ENCODE data around the gene RPS14. TPM values are rescaled to one million over a fixed set of nuclear protein-coding genes. Genes with fewer than 3 reads are reported as not detected.

RPS14 gene
- polyA plus RNA-seq, 1 donor from 2014 or later = 3,490 TPM

- no peaks in the 10 kb centered on the region for H3F3A ChIP-seq (ENCODE audit: insufficient read depth, low read length, poor library complexity, severe bottlenecking)
- H3K27me3 ChIP-seq (ENCODE audit: insufficient read depth, low read depth, low read length) = no peaks in the 10 kb centered on the region
- no peaks in the 10 kb centered on the region for H3K9me3 ChIP-seq (ENCODE audit: low read length)
- H3K79me2 ChIP-seq (replicated peaks; ENCODE audit: insufficient read depth, low read length) = no peaks in the 10 kb centered on the region
- H3K4me3 ChIP-seq (ENCODE audit: low read length) = no peak overlapping the region
- no peaks in the 10 kb centered on the region for H3K36me3 ChIP-seq (ENCODE audit: insufficient read depth, low read length)
- H4K20me1 ChIP-seq (ENCODE audit: insufficient read depth) = no peaks in the 10 kb centered on the region
- H3K4me2 ChIP-seq (ENCODE audit: low read length) = no peak overlapping the region
- H3K27ac ChIP-seq (ENCODE audit: low read length) = no peak overlapping the region
- H3K9me2 ChIP-seq (ENCODE audit: insufficient read depth, low read length) = no peaks in the 10 kb centered on the region
- H2AFZ ChIP-seq (ENCODE audit: low read depth, low read length) = no peak overlapping the region
- no peak overlapping the region for H3K9ac ChIP-seq (ENCODE audit: low read length)
- no peak for TF ChIP-seq SMC3 (conservative IDR thresholded peaks at IDR 0.05; ENCODE audit: poor library complexity)
- no peak for TF ChIP-seq MXI1 (conservative IDR thresholded peaks at IDR 0.05; ENCODE audit: poor library complexity, severe bottlenecking)
- no peak for TF ChIP-seq RAD21 (conservative IDR thresholded peaks at IDR 0.05)
- no peak for TF ChIP-seq POLR2AphosphoS5 (IDR thresholded peaks at IDR 0.05)
- TF ChIP-seq EZH2 (IDR thresholded peaks at IDR 0.05; ENCODE audit: borderline replicate concordance, insufficient read depth, low read length, poor library complexity, severe bottlenecking) = no peak
- TF ChIP-seq, protein P1, sequence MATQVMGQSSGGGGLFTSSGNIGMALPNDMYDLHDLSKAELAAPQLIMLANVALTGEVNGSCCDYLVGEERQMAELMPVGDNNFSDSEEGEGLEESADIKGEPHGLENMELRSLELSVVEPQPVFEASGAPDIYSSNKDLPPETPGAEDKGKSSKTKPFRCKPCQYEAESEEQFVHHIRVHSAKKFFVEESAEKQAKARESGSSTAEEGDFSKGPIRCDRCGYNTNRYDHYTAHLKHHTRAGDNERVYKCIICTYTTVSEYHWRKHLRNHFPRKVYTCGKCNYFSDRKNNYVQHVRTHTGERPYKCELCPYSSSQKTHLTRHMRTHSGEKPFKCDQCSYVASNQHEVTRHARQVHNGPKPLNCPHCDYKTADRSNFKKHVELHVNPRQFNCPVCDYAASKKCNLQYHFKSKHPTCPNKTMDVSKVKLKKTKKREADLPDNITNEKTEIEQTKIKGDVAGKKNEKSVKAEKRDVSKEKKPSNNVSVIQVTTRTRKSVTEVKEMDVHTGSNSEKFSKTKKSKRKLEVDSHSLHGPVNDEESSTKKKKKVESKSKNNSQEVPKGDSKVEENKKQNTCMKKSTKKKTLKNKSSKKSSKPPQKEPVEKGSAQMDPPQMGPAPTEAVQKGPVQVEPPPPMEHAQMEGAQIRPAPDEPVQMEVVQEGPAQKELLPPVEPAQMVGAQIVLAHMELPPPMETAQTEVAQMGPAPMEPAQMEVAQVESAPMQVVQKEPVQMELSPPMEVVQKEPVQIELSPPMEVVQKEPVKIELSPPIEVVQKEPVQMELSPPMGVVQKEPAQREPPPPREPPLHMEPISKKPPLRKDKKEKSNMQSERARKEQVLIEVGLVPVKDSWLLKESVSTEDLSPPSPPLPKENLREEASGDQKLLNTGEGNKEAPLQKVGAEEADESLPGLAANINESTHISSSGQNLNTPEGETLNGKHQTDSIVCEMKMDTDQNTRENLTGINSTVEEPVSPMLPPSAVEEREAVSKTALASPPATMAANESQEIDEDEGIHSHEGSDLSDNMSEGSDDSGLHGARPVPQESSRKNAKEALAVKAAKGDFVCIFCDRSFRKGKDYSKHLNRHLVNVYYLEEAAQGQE (IDR thresholded peaks at IDR 0.05; ENCODE audit: borderline replicate concordance) = no peak
- TF ChIP-seq EP300 (conservative IDR thresholded peaks at IDR 0.05; ENCODE audit: poor library complexity, severe bottlenecking) = no peak
- TF ChIP-seq TAF1 (IDR thresholded peaks at IDR 0.05; ENCODE audit: low read depth) = no peak
- TF ChIP-seq, protein P2, sequence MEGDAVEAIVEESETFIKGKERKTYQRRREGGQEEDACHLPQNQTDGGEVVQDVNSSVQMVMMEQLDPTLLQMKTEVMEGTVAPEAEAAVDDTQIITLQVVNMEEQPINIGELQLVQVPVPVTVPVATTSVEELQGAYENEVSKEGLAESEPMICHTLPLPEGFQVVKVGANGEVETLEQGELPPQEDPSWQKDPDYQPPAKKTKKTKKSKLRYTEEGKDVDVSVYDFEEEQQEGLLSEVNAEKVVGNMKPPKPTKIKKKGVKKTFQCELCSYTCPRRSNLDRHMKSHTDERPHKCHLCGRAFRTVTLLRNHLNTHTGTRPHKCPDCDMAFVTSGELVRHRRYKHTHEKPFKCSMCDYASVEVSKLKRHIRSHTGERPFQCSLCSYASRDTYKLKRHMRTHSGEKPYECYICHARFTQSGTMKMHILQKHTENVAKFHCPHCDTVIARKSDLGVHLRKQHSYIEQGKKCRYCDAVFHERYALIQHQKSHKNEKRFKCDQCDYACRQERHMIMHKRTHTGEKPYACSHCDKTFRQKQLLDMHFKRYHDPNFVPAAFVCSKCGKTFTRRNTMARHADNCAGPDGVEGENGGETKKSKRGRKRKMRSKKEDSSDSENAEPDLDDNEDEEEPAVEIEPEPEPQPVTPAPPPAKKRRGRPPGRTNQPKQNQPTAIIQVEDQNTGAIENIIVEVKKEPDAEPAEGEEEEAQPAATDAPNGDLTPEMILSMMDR (IDR thresholded peaks at IDR 0.05; ENCODE audit: poor library complexity, severe bottlenecking) = no peak
Measured at GRCh38 chr5:150402229-150402773, 47.2 kb downstream of the RPS14 start.

DNA sequence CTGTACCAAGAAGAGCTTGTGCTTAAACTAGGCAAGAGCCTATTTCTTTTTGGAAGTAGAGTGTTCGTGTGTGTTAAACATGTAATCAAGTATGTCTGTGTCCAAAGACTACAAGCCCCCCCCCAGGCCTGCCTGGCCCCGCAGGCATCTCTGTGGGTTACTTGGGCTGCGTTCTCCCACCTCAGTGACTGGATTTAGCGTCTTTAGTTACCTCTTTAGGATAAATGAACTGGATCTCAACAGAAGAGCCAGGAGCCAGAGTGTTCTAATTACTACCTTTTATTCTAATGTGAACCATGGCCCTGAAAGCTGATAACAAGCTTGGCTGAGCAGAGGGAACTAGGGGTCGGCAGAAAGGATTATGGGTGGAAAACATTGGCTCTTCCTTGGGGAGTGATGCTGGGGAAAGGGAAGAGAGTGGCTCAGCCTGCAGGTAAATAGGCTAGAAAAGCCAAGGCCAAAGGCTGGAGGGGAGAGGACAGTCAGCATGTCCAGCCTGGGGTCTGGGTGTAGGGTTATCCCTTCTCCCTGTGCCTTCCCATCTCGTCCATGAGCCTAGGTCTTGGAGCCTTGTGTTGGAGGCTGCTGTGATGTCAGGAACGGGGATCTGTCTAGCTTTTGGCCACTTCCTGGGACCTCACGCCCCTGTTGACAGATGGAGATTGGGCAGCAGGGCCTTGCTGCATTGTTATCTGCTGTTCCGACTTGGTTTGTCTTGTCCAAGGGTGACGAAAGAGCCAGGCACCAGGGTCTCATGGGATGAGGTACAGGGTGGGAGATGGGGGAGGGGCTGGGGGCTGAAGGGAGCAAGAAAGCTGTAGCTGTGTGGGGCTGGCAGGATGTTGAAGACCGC lies 47.9 kb downstream of the RPS14 start:
- no peak overlapping the region for H3K4me2 ChIP-seq (ENCODE audit: low read length)
- H3K27ac ChIP-seq (ENCODE audit: low read length) = no peak overlapping the region
- no peaks in the 10 kb centered on the region for H3K9me2 ChIP-seq (ENCODE audit: insufficient read depth, low read length)
- no peak overlapping the region for H3K4me3 ChIP-seq (ENCODE audit: low read length)
- H3K79me2 ChIP-seq (replicated peaks; ENCODE audit: insufficient read depth, low read length) = no peaks in the 10 kb centered on the region
- no peak for TF ChIP-seq EZH2 (IDR thresholded peaks at IDR 0.05; ENCODE audit: borderline replicate concordance, insufficient read depth, low read length, poor library complexity, severe bottlenecking)
- no peak for TF ChIP-seq MXI1 (conservative IDR thresholded peaks at IDR 0.05; ENCODE audit: poor library complexity, severe bottlenecking)
- TF ChIP-seq POLR2AphosphoS5 (IDR thresholded peaks at IDR 0.05) = no peak
- TF ChIP-seq, protein P1 (IDR thresholded peaks at IDR 0.05; ENCODE audit: borderline replicate concordance) = no peak
- no peak for TF ChIP-seq RAD21 (conservative IDR thresholded peaks at IDR 0.05)
- TF ChIP-seq SMC3 (conservative IDR thresholded peaks at IDR 0.05; ENCODE audit: poor library complexity) = no peak
- TF ChIP-seq, protein P2 (IDR thresholded peaks at IDR 0.05; ENCODE audit: poor library complexity, severe bottlenecking) = no peak
- no peak for TF ChIP-seq TAF1 (IDR thresholded peaks at IDR 0.05; ENCODE audit: low read depth)
- no peak for TF ChIP-seq EP300 (conservative IDR thresholded peaks at IDR 0.05; ENCODE audit: poor library complexity, severe bottlenecking)
- no peaks in the 10 kb centered on the region for H3F3A ChIP-seq (ENCODE audit: insufficient read depth, low read length, poor library complexity, severe bottlenecking)
- H3K9me3 ChIP-seq (ENCODE audit: low read length) = no peaks in the 10 kb centered on the region
- H4K20me1 ChIP-seq (ENCODE audit: insufficient read depth) = no peaks in the 10 kb centered on the region
- H2AFZ ChIP-seq (ENCODE audit: low read depth, low read length) = no peak overlapping the region
- no peaks in the 10 kb centered on the region for H3K27me3 ChIP-seq (ENCODE audit: insufficient read depth, low read depth, low read length)
- H3K9ac ChIP-seq (ENCODE audit: low read length) = no peak overlapping the region
- H3K36me3 ChIP-seq (ENCODE audit: insufficient read depth, low read length) = no peaks in the 10 kb centered on the region

Data from neural cell (in vitro differentiated cells).